Omental fat pad (tissue), 4 donors: ENCODE measurements around the gene F10. TPM values are rescaled to one million over a fixed set of nuclear protein-coding genes. Genes with fewer than 3 reads are reported as not detected.

ENCODE experiments used
- ATAC-seq: fragments of 150-250 bp; one replicate; pipeline ENCODE4 v1.9.1; 2016; ENCODE audit warnings: mild to moderate bottlenecking, moderate library complexity; ENCODE audit not compliant: low FRiP score
- DNase-seq: peaks from one replicate; pipeline ENCODE4 v3.0.0-alpha.2; 2019; ENCODE audit warnings: low spot score
- CTCF ChIP-seq, 3 donors: fragments of 450-650 bp; IDR thresholded peaks; one replicate each; pipeline ENCODE4 v1.5.1; 2016 to 2017; ENCODE audit warnings: antibody characterized with exemption in 3 of 3, mild to moderate bottlenecking in 3 of 3, moderate library complexity in 2 of 3
- total RNA-seq, 4 donors: library from RNA; depleted of rRNA; stranded (reverse); fragments of >200 nt; gene quantifications; one replicate each; pipeline ENCODE4 v1.1.0, GENCODE V29; 2016

F10 gene
- total RNA-seq, 4 donors from 2014 or later = 10.8 to 51.1 (median 13.6) TPM

GRCh38 chr13:113083022-113083373 is 39.6 kb upstream of the F10 start:
- no peak for TF ChIP-seq CTCF (IDR thresholded peaks at IDR 0.05)
- ATAC-seq = no peak
- no peak for DNase-seq

- DNase-seq = no peak
- TF ChIP-seq CTCF (IDR thresholded peaks at IDR 0.05) = no peak
- ATAC-seq = no peak
Observed at GRCh38 chr13:113083402-113084061, 39.1 kb upstream of the F10 start.

GRCh38 chr13:113084094-113084942 is 38.3 kb upstream of the F10 start:
- DNase-seq = no peak
- TF ChIP-seq CTCF (IDR thresholded peaks at IDR 0.05) = no peak
- no peak for ATAC-seq

- TF ChIP-seq CTCF (IDR thresholded peaks at IDR 0.05) = no peak
- DNase-seq (no peak), ATAC-seq (no peak)
Observed at GRCh38 chr13:113084943-113085540, 37.6 kb upstream of the F10 start.

- TF ChIP-seq CTCF (IDR thresholded peaks at IDR 0.05) = no peak
- DNase-seq = no peak
- ATAC-seq = no peak
Observed at GRCh38 chr13:113086031-113086750, 36.4 kb upstream of the F10 start.

- DNase-seq = no peak
- no peak for TF ChIP-seq CTCF (IDR thresholded peaks at IDR 0.05)
- no peak for ATAC-seq
Observed at GRCh38 chr13:113086991-113087922, 35.3 kb upstream of the F10 start.
